SK-N-MC (cell line): ENCODE data around the gene AFF3.

Experiments used
- DNase-seq: peaks from one replicate; pipeline ENCODE4 v3.0.0-alpha.2; 2011; ENCODE audit warnings: low read depth, low spot score
- H3K27ac ChIP-seq: fragments of 200-600 bp; sonication (generic); 2 replicates; pipeline ENCODE4 v1.5.1; 2016; ENCODE audit warnings: mixed run types
- H3K36me3 ChIP-seq: fragments of 200-600 bp; sonication (generic); 2 replicates; pipeline ENCODE4 v1.6.1; 2017; ENCODE audit warnings: antibody characterized with exemption, low read length, mixed read lengths; ENCODE audit not compliant: insufficient read depth
- H3K4me3 ChIP-seq: fragments of 200-600 bp; sonication (generic); 2 replicates; pipeline ENCODE4 v1.5.1; 2016
- H3K9ac ChIP-seq: fragments of 200-600 bp; sonication (generic); 2 replicates; pipeline ENCODE4 v1.8.0; 2017; ENCODE audit warnings: mixed run types, mixed read lengths; ENCODE audit not compliant: insufficient read length
- H3K9me3 ChIP-seq: fragments of 200-600 bp; sonication (generic); 2 replicates; pipeline ENCODE4 v1.6.1; 2017; ENCODE audit warnings: low read depth, mild to moderate bottlenecking, antibody characterized with exemption, low read length, moderate library complexity, mixed read lengths
- EZH2 ChIP-seq: fragments of 200-600 bp; sonication (generic); IDR thresholded peaks from one replicate; pipeline ENCODE4 v1.6.1; 2017; ENCODE audit warnings: antibody characterized with exemption
- FOXP2 ChIP-seq: optimal IDR thresholded peaks from 2 replicates; pipeline ENCODE3; 2011; ENCODE audit warnings: mild to moderate bottlenecking, moderate library complexity; ENCODE audit not compliant: insufficient read depth; ENCODE audit errors: extremely low read length, control extremely low read depth
- POLR2AphosphoS5 ChIP-seq: IDR thresholded peaks from 2 replicates; pipeline ENCODE4 v1.6.1; 2012; ENCODE audit warnings: mild to moderate bottlenecking, low read depth, low read length, borderline replicate concordance

Gene AFF3

GRCh38 chr2:100142393-100142792 is at the start of gene AFF3:
Gene AFF3, minus strand, starts transcription at chr2:100142590. Its CDS starts 38,136 bp downstream, at chr2:100104454.
- H3K9me3 ChIP-seq: no peaks in the 10 kb centered on the region
- no peaks in the 10 kb centered on the region for H3K36me3 ChIP-seq
- no peak for DNase-seq
- no peak within 1 kb of the TSS for H3K27ac ChIP-seq
- H3K9ac ChIP-seq: no peak within 1 kb of the TSS
- no peak within 1 kb of the TSS for H3K4me3 ChIP-seq
- TF ChIP-seq POLR2AphosphoS5 (no peak), FOXP2 (no peak), EZH2 (no peak)

GRCh38 chr2:100189387-100189786 is 47.0 kb upstream of the AFF3 start:
- TF ChIP-seq POLR2AphosphoS5 (no peak), EZH2 (no peak), FOXP2 (no peak)

GRCh38 chr2:100188326-100188725 is 45.9 kb upstream of the AFF3 start:
- no peaks in the 10 kb centered on the region for H3K36me3 ChIP-seq
- H3K9ac ChIP-seq: no peak overlapping the region
- DNase-seq: no peak
- H3K27ac ChIP-seq: no peak overlapping the region
- no peaks in the 10 kb centered on the region for H3K9me3 ChIP-seq
- TF ChIP-seq FOXP2 (no peak), POLR2AphosphoS5 (no peak), EZH2 (no peak)
- no peak overlapping the region for H3K4me3 ChIP-seq

More at GRCh38 chr2:100189387-100189786, 47.0 kb upstream of the AFF3 start:
- Histone ChIP-seq H3K36me3 (no peaks in the 10 kb centered on the region), H3K4me3 (no peak overlapping the region), H3K27ac (no peak overlapping the region), H3K9ac (no peak overlapping the region), H3K9me3 (no peaks in the 10 kb centered on the region)
- no peak for DNase-seq

GRCh38 chr2:100186126-100186525 is 43.7 kb upstream of the AFF3 start:
- Histone ChIP-seq H3K4me3 (no peak overlapping the region), H3K9ac (no peak overlapping the region), H3K9me3 (no peaks in the 10 kb centered on the region), H3K36me3 (no peaks in the 10 kb centered on the region), H3K27ac (no peak overlapping the region)
- no peak for DNase-seq
- no peak for TF ChIP-seq FOXP2
- TF ChIP-seq EZH2: no peak
- no peak for TF ChIP-seq POLR2AphosphoS5

- no peak for DNase-seq
- TF ChIP-seq FOXP2 (no peak), POLR2AphosphoS5 (no peak), EZH2 (no peak)
These were observed 43.1 kb upstream of the AFF3 start for GRCh38 chr2:100185516-100185915.

GRCh38 chr2:100185105-100185504 is 42.7 kb upstream of the AFF3 start:
- Histone ChIP-seq H3K27ac (no peak overlapping the region), H3K36me3 (no peaks in the 10 kb centered on the region), H3K9ac (no peak overlapping the region), H3K9me3 (no peaks in the 10 kb centered on the region), H3K4me3 (no peak overlapping the region)
- TF ChIP-seq EZH2: no peak
- no peak for TF ChIP-seq POLR2AphosphoS5
- TF ChIP-seq FOXP2: no peak
- no peak for DNase-seq

More at GRCh38 chr2:100185516-100185915, 43.1 kb upstream of the AFF3 start:
- Histone ChIP-seq H3K36me3 (no peaks in the 10 kb centered on the region), H3K27ac (no peak overlapping the region), H3K9ac (no peak overlapping the region), H3K9me3 (no peaks in the 10 kb centered on the region), H3K4me3 (no peak overlapping the region)

- no peak for TF ChIP-seq POLR2AphosphoS5
- TF ChIP-seq EZH2: no peak
- no peak for TF ChIP-seq FOXP2
- Histone ChIP-seq H3K36me3 (no peaks in the 10 kb centered on the region), H3K4me3 (no peak overlapping the region), H3K27ac (no peak overlapping the region), H3K9me3 (no peaks in the 10 kb centered on the region), H3K9ac (no peak overlapping the region)
- DNase-seq: no peak
These were observed 41.8 kb upstream of the AFF3 start for GRCh38 chr2:100184055-100184737.

GRCh38 chr2:100182494-100183361 is 40.3 kb upstream of the AFF3 start:
- H3K4me3 ChIP-seq: no peak overlapping the region
- H3K9ac ChIP-seq: no peak overlapping the region
- DNase-seq: no peak
- TF ChIP-seq POLR2AphosphoS5: no peak
- no peak for TF ChIP-seq EZH2
- TF ChIP-seq FOXP2: no peak
- no peak overlapping the region for H3K27ac ChIP-seq
- H3K36me3 ChIP-seq: no peaks in the 10 kb centered on the region
- no peaks in the 10 kb centered on the region for H3K9me3 ChIP-seq
